Dermis microvascular lymphatic vessel endothelial cell (primary cell): ENCODE measurements around the gene HP1BP3. TPM values are rescaled to one million over a fixed set of nuclear protein-coding genes. Genes with fewer than 3 reads are reported as not detected.
A peak's percentile ranks its signal among the peaks of the same experiment; 100 is the strongest.

Experiments used
- DNase-seq, 2 donors: peaks; one replicate each; pipeline versions ENCODE4 v3.0.0 to v3.0.0-alpha.2; 2010; ENCODE audit warnings: low read depth in 2 of 2
- total RNA-seq: library from RNA; depleted of rRNA; stranded (reverse); fragments of >200 nt; gene quantifications from 2 replicates; pipeline ENCODE4 v1.2.1, GENCODE V29; 2014

HP1BP3 gene
- total RNA-seq, 1 donor from 2014 or later = 150 TPM

- no peak for DNase-seq
Observed at GRCh38 chr1:20712215-20712577, 74.9 kb downstream of the HP1BP3 start.

- no peak for DNase-seq
Observed at GRCh38 chr1:20711285-20712214, 75.6 kb downstream of the HP1BP3 start.

- DNase-seq = no peak
Observed at GRCh38 chr1:20710469-20711284, 76.4 kb downstream of the HP1BP3 start.

GRCh38 chr1:20709868-20710267 lies 77.2 kb downstream of the HP1BP3 start:
- DNase-seq = no peak

- DNase-seq = no peak
Observed at GRCh38 chr1:20708891-20709290, 78.2 kb downstream of the HP1BP3 start.

GRCh38 chr1:20708057-20708456 lies 79.0 kb downstream of the HP1BP3 start:
- DNase-seq = no peak

- DNase-seq = no peak
Observed at GRCh38 chr1:20706841-20707240, 80.3 kb downstream of the HP1BP3 start.

- no peak for DNase-seq
Observed at GRCh38 chr1:20705203-20705755, 81.8 kb downstream of the HP1BP3 start.

- no peak for DNase-seq
Observed at GRCh38 chr1:20704390-20705202, 82.5 kb downstream of the HP1BP3 start.

GRCh38 chr1:20703124-20703756 lies 83.9 kb downstream of the HP1BP3 start:
- no peak for DNase-seq

GRCh38 chr1:20702416-20702815 lies 84.7 kb downstream of the HP1BP3 start:
- DNase-seq = peak in 1 of 2 donors; percentile 17

- no peak for DNase-seq
Observed at GRCh38 chr1:20701847-20702246, 85.3 kb downstream of the HP1BP3 start.

GRCh38 chr1:20701446-20701845 lies 85.7 kb downstream of the HP1BP3 start:
- no peak for DNase-seq

- peak in 1 of 2 donors; percentile 62 for DNase-seq
Observed at GRCh38 chr1:20700636-20701215, 86.4 kb downstream of the HP1BP3 start.

GRCh38 chr1:20699558-20699957 lies 87.5 kb downstream of the HP1BP3 start:
- no peak for DNase-seq

- DNase-seq = no peak
Observed at GRCh38 chr1:20698195-20698910, 88.8 kb downstream of the HP1BP3 start.

- no peak for DNase-seq
Observed at GRCh38 chr1:20697563-20697962, 89.5 kb downstream of the HP1BP3 start.

GRCh38 chr1:20696397-20697333 lies 90.4 kb downstream of the HP1BP3 start:
- DNase-seq = peak; percentile 60 to 86

GRCh38 chr1:20695515-20695914 lies 91.6 kb downstream of the HP1BP3 start:
- no peak for DNase-seq
